Endothelial cell (in vitro differentiated cells): Measurements from ENCODE around the gene SPON1. TPM values are rescaled to one million over a fixed set of nuclear protein-coding genes. Genes with fewer than 3 reads are reported as not detected.

Experiments
- DNase-seq: peaks from one replicate; pipeline ENCODE4 v3.0.0; 2021; ENCODE audit warnings: low spot score
- H3K27ac Mint-ChIP-seq: one replicate; pipeline ENCODE4 v1.8.0; 2021; ENCODE audit warnings: mixed read lengths, inconsistent platforms; ENCODE audit not compliant: unreplicated experiment
- H3K27me3 Mint-ChIP-seq: one replicate; pipeline ENCODE4 v1.8.0; 2021; ENCODE audit warnings: mild to moderate bottlenecking, moderate library complexity, mixed read lengths, inconsistent platforms; ENCODE audit not compliant: unreplicated experiment
- H3K36me3 Mint-ChIP-seq: one replicate; pipeline ENCODE4 v1.8.0; 2021; ENCODE audit warnings: mild to moderate bottlenecking, low read depth, mixed read lengths, inconsistent platforms; ENCODE audit not compliant: unreplicated experiment
- H3K4me1 Mint-ChIP-seq: one replicate; pipeline ENCODE4 v1.8.0; 2021; ENCODE audit warnings: mild to moderate bottlenecking, mixed read lengths, inconsistent platforms; ENCODE audit not compliant: unreplicated experiment
- H3K4me3 Mint-ChIP-seq: one replicate; pipeline ENCODE4 v1.8.0; 2021; ENCODE audit warnings: mild to moderate bottlenecking, mixed read lengths, inconsistent platforms; ENCODE audit not compliant: unreplicated experiment
- H3K9me3 Mint-ChIP-seq: one replicate; pipeline ENCODE4 v1.8.0; 2021; ENCODE audit warnings: mixed read lengths, inconsistent platforms; ENCODE audit not compliant: unreplicated experiment
- total RNA-seq: library from RNA; stranded (reverse); fragmentation: NEBNext Ultra II Directional; extraction: Animal tissue kit (Norgen Biotek cat#: 25700); gene quantifications from one replicate; pipeline ENCODE4 v1.2.1, GENCODE V29; 2021; ENCODE audit not compliant: unreplicated experiment
- TF ChIP-seq, protein P1 (sequence below): fragments of 200-600 bp; sonication (generic); IDR thresholded peaks from one replicate; pipeline ENCODE4 v1.5.0; 2021; ENCODE audit warnings: antibody characterized with exemption; ENCODE audit not compliant: unreplicated experiment

The SPON1 gene
- total RNA-seq, 1 donor from 2014 or later: 120 TPM

DNA sequence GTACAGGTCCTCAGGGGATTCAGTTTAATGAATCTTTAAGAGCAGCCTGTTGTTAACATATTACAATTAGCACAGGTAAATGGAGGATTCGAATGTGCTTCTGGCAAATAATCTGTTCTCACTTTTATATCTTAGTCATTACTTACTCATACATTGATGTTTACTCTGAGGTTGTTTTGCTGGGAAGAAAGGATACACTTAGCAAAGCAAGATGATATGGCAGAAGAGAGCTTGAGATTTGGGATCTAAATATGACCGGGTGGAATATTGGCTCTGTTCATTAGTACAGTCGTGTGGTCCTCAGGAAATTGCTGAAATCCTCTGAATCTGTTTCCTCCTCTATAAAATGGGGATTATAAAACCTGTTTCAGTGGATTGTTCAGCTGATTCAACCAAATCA is 59.7 kb downstream of the SPON1 start:
- DNase-seq: no peak
- Mint-ChIP-seq H3K4me1 (peaks cover 42% of the 10 kb centered on the region), H3K27me3 (peaks cover 8% of the 10 kb centered on the region), H3K4me3 (no peak overlapping the region), H3K27ac (no peak overlapping the region), H3K36me3 (peaks cover 5% of the 10 kb centered on the region), H3K9me3 (no peaks in the 10 kb centered on the region)
- TF ChIP-seq, protein P1, sequence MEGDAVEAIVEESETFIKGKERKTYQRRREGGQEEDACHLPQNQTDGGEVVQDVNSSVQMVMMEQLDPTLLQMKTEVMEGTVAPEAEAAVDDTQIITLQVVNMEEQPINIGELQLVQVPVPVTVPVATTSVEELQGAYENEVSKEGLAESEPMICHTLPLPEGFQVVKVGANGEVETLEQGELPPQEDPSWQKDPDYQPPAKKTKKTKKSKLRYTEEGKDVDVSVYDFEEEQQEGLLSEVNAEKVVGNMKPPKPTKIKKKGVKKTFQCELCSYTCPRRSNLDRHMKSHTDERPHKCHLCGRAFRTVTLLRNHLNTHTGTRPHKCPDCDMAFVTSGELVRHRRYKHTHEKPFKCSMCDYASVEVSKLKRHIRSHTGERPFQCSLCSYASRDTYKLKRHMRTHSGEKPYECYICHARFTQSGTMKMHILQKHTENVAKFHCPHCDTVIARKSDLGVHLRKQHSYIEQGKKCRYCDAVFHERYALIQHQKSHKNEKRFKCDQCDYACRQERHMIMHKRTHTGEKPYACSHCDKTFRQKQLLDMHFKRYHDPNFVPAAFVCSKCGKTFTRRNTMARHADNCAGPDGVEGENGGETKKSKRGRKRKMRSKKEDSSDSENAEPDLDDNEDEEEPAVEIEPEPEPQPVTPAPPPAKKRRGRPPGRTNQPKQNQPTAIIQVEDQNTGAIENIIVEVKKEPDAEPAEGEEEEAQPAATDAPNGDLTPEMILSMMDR: no peak

DNA sequence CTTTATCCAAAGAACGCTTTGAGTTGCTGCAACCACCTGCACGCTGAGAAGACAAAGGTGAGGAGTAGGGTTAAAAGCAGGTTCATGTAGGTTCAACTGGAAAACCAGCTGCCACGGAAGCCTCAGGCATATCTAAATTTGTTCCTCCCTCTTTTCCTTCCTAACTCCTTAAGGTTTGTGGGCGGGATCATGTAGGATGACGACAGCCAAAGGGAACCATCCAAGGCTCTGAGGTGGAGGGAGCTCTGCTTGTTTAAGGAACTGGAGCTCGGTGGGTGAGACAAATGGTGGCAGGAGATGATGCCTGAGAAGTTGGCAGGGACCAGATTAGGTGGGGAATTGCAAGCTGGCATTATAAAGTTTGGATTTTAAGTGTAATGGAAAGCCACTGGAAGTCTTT is 60.3 kb downstream of the SPON1 start:
- no peak overlapping the region for H3K27ac Mint-ChIP-seq
- H3K4me3 Mint-ChIP-seq: no peak overlapping the region
- H3K36me3 Mint-ChIP-seq: peaks cover 5% of the 10 kb centered on the region
- H3K4me1 Mint-ChIP-seq: peaks cover 42% of the 10 kb centered on the region
- no peaks in the 10 kb centered on the region for H3K9me3 Mint-ChIP-seq
- TF ChIP-seq, protein P1: no peak
- H3K27me3 Mint-ChIP-seq: peaks cover 8% of the 10 kb centered on the region
- DNase-seq: no peak

DNA sequence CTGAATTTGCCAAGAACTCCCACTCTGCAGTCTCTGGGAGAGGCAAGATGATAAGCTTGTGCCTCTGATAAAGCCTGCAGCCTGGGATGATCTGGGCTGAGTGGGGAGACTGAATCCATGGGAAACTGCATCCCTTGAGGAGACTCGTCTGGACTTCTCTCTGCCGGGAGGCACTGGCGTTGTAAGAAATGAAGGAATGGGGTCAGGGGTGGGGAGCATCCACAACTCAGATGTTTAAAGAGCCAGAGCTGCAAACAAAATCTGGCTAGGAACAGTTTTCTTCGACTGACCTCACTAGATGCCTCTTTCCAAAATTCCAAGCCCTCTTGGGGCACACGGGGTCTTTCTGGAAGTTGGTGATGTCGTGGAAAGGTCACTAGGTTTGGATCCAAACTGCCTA is 64.4 kb downstream of the SPON1 start:
- Mint-ChIP-seq H3K27ac (no peak overlapping the region), H3K36me3 (peaks cover 5% of the 10 kb centered on the region), H3K9me3 (no peaks in the 10 kb centered on the region), H3K27me3 (peaks cover 8% of the 10 kb centered on the region), H3K4me3 (no peak overlapping the region), H3K4me1 (peaks cover 38% of the 10 kb centered on the region)
- no peak for DNase-seq
- TF ChIP-seq, protein P1: no peak

DNA sequence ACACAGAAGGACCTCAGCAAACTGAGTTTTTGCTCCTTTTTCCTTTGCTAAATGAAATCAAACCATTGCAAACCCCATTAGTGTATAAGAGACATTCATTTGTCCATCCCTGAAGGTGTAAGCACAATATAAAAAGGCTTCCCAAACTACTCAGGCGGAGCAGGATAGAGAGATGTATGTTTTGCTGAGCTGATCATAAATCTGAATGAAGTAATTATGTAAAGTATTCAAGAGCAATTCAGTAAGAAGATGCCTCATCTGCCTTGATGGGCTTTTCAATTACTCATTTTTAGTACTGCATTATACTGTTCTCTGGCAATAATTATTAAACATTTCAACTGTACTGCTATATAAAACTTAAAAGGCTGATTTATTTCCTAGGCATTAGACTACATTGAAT is 65.0 kb downstream of the SPON1 start:
- Mint-ChIP-seq H3K9me3 (no peaks in the 10 kb centered on the region), H3K27ac (no peak overlapping the region), H3K4me3 (no peak overlapping the region), H3K4me1 (peaks cover 34% of the 10 kb centered on the region), H3K27me3 (peaks cover 8% of the 10 kb centered on the region), H3K36me3 (peaks cover 5% of the 10 kb centered on the region)
- TF ChIP-seq, protein P1: no peak
- no peak for DNase-seq

DNA sequence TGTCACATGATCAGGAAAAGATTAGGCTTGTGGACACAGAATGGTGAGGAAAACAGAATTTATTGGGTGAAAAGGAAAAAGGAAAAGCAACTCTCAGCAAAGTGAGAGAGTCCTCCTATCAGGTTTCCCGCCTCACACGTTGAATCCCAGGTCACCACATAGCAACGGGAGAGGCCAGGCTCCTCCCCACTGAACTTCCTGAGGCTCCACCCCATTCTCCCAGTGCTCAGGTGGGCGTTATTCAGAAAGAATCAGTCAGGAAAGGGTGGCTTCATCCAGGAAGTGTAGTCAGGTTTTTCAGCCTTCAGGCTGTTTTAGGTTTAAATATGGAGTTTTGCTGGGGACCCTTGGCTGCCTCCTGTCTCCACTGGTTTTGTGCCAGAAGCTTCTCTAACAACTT is 66.9 kb downstream of the SPON1 start:
- Mint-ChIP-seq H3K27ac (no peak overlapping the region), H3K27me3 (peaks cover 6% of the 10 kb centered on the region), H3K4me1 (peaks cover 28% of the 10 kb centered on the region), H3K9me3 (no peaks in the 10 kb centered on the region), H3K36me3 (no peaks in the 10 kb centered on the region), H3K4me3 (no peak overlapping the region)
- no peak for DNase-seq
- TF ChIP-seq, protein P1: no peak
